Measurements from ENCODE around the gene PRLR. TPM values are rescaled to one million over a fixed set of nuclear protein-coding genes. Genes with fewer than 3 reads are reported as not detected.

PRLR gene
- total and polyA plus RNA-seq, 2 of the 13 experiments (the other 11 are each of a cell fraction or from before 2014, with no cell fraction given): 12.2 to 13.3 TPM

GRCh38 chr5:35067985-35068384 lies 162.3 kb downstream of the PRLR start (continued):
- TF ChIP-seq TRAFD1 (CRISPR knock-in tag; IDR thresholded peaks at IDR 0.05; ENCODE audit: borderline replicate concordance) (no peak), SSRP1 (CRISPR knock-in tag; IDR thresholded peaks at IDR 0.05) (no peak)

GRCh38 chr5:35066260-35066795 lies 164.0 kb downstream of the PRLR start:
- H3K27ac ChIP-seq (ENCODE audit: extremely low read length, insufficient read depth, low read length): no peak overlapping the region
- peaks cover 0 to 11% of the 10 kb centered on the region in 2 experiments; a peak in 1 of 5 replicates for H3K36me3 ChIP-seq (replicated peaks in 1 of 2; ENCODE audit: control insufficient read depth in 1 of 2, insufficient read depth in 2 of 2, low read length in 2 of 2)
- WGBS (ENCODE audit: low lambda C conversion rate): 98% methylated on average over 5 of the region's 5 CpGs
- in situ Hi-C loops (cut with HindIII; ENCODE audit: extremely low pct_ligation_motif_present, low pct_unique_long_range_greater_than_20kb) (no loop called here), intact Hi-C loops (cut with micrococcal nuclease; ENCODE audit: unreplicated experiment) (no loop called here)
- no peaks in the 10 kb centered on the region for H4K20me1 ChIP-seq (ENCODE audit: insufficient read depth, low read length)
- BruUV-seq (replicated peaks): no TSS peak
- H3K9ac ChIP-seq (ENCODE audit: insufficient read depth, low read depth, low read length): no peak overlapping the region
- POLR2A ChIA-PET: no interaction called here
- H3K4me3 ChIP-seq (replicated peaks in 1 of 3; ENCODE audit: insufficient read depth in 1 of 3, low read depth in 2 of 3, low read length in 3 of 3): no peak overlapping the region
- no peak overlapping the region for H2AFZ ChIP-seq (ENCODE audit: low read length)
- H3K79me2 ChIP-seq (ENCODE audit: insufficient read depth, low read length): no peaks in the 10 kb centered on the region
- H3K4me1 ChIP-seq (ENCODE audit: insufficient read depth, low read length): no peaks in the 10 kb centered on the region
- no peaks in the 10 kb centered on the region for H3K27me3 ChIP-seq (ENCODE audit: control insufficient read depth in 1 of 2, insufficient read depth in 2 of 2, low read length in 2 of 2)
- DNase-seq (ENCODE audit: low spot score): no peak
- no peak for FAIRE-seq
- H3K9me3 ChIP-seq (ENCODE audit: low read length): no peaks in the 10 kb centered on the region
- CTCF ChIA-PET (ENCODE audit: low intra/inter-chr PET ratio, low total read pairs): no interaction called here
- no peak for ATAC-seq
- H3K4me2 ChIP-seq (ENCODE audit: low read depth, low read length): no peak overlapping the region
- TF ChIP-seq MEIS2 (CRISPR knock-in tag; IDR thresholded peaks at IDR 0.05) (no peak), PHB2 (IDR thresholded peaks at IDR 0.05; ENCODE audit: partially characterized antibody) (no peak), HHEX (CRISPR knock-in tag; IDR thresholded peaks at IDR 0.05) (no peak), TFDP1 (CRISPR knock-in tag; IDR thresholded peaks at IDR 0.05; ENCODE audit: borderline replicate concordance) (no peak), ZNF781 (CRISPR knock-in tag; IDR thresholded peaks at IDR 0.05; ENCODE audit: borderline replicate concordance, not compliant biosample characterization) (no peak), REPIN1 (CRISPR knock-in tag; IDR thresholded peaks at IDR 0.05; ENCODE audit: borderline replicate concordance, low read depth) (no peak), SIX4 (CRISPR knock-in tag; IDR thresholded peaks at IDR 0.05) (no peak), TERF1 (CRISPR knock-in tag; IDR thresholded peaks at IDR 0.05) (no peak), ZBTB8A (CRISPR knock-in tag; IDR thresholded peaks at IDR 0.05; ENCODE audit: borderline replicate concordance, low read depth) (no peak), FOXP4 (CRISPR knock-in tag; IDR thresholded peaks at IDR 0.05) (no peak), ZNF136 (CRISPR knock-in tag; IDR thresholded peaks at IDR 0.05; ENCODE audit: low read depth) (no peak), E2F5 (CRISPR knock-in tag; conservative IDR thresholded peaks at IDR 0.05) (no peak), FOXA3 (CRISPR knock-in tag; IDR thresholded peaks at IDR 0.05) (no peak), CCAR2 (optimal IDR thresholded peaks at IDR 0.05; ENCODE audit: low read depth, low read length) (no peak), ZNF225 (CRISPR knock-in tag; IDR thresholded peaks at IDR 0.05) (no peak), FOXK2 (IDR thresholded peaks at IDR 0.05) (no peak)
